Lower leg skin (tissue), 4 donors: ENCODE data around the gene IL24. TPM values are rescaled to one million over a fixed set of nuclear protein-coding genes. Genes with fewer than 3 reads are reported as not detected.

ENCODE experiments used
- DNase-seq, 2 donors: peaks; one replicate each; pipeline ENCODE4 v3.0.0-alpha.2; 2019; ENCODE audit warnings: low spot score in 2 of 2
- H3K4me3 ChIP-seq: fragments of 200-600 bp; sonication (generic); 2 replicates; pipeline ENCODE4 v1.5.1; 2017; ENCODE audit warnings: mild to moderate bottlenecking, low read depth; ENCODE audit not compliant: poor library complexity, severe bottlenecking
- POLR2A ChIP-seq, 2 donors: fragments of 450-650 bp; IDR thresholded peaks; one replicate each; pipeline ENCODE4 v1.6.1; 2016 to 2017; ENCODE audit warnings: antibody characterized with exemption in 2 of 2, mild to moderate bottlenecking in 1 of 2, moderate library complexity in 1 of 2
- WGBS, 2 donors: methylation state at CpG; one replicate each; pipeline ENCODE4 v1.1.5; 2018; 5-methylcytosine and 5-hydroxymethylcytosine counted together
- intact Hi-C: fragments of 100-400 bp; cut with DNase I; formaldehyde crosslinking; loops from one replicate; pipeline ENCODE4 v1.15.0; 2023; ENCODE audit warnings: low total_unique reads
- total RNA-seq, 4 donors: library from RNA; depleted of rRNA; stranded (reverse); fragments of >200 nt; gene quantifications; one replicate each; pipeline ENCODE4 v1.1.0, GENCODE V29; 2016
- TF ChIP-seq, protein P1 (sequence below), 3 donors: fragments of 450-650 bp; IDR thresholded peaks; one replicate each; pipeline ENCODE4 v1.5.1; 2016; ENCODE audit warnings: antibody characterized with exemption in 3 of 3, mild to moderate bottlenecking in 3 of 3, moderate library complexity in 2 of 3

IL24 gene
- total RNA-seq, 4 donors from 2014 or later = not detected

DNA sequence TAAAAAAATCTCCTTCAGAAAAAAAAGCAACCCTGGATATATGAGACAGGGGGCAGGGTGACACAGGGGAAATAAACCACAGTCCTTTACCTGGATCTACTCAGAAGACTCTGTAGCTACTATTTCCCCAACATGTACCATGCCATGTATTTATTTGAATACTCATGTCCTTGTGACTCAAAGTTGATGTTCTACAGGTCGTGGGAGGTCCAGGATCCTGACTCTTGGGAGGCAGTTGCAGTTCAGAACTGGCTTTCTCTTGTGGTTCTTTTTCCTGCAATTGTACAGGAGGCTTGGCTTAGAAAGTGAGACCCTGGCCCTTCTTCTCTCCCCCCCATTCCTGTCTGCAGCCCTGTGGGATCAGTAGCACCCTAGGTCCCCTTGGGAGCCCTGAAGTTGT lies 5.8 kb upstream of the IL24 start:
- 67 to 91% methylated on average over 1 of the region's 1 CpG for WGBS, 2 donors

DNA sequence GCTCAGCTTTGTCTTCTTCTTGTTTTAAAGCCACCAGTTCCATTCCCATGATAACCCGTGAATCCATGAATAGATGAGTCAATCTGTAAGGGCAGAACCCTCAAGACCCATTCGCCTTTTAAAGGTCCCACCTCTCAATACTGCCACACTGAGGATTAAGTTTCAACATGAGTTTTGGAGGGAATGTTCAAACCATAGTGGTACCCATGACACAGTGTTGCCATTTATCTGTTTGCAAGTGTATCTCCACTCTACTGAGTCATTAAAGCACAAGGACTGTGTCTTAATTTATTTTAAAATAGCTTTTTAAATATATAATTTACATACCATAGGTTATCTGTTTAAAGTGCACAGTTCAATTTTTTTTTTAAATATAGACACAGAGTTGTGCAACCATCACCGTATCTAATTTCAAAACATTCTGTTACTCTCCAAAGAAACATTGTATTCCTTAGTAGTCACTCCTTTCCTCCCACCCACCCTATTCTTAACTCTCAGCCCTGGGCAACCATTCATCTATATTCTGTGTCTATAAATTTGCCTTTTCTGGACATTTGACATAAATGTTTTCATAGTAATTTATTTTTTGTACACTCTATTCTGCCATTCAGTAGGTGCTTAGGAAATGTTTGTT lies 4.8 kb upstream of the IL24 start:
- TF ChIP-seq, protein P1, sequence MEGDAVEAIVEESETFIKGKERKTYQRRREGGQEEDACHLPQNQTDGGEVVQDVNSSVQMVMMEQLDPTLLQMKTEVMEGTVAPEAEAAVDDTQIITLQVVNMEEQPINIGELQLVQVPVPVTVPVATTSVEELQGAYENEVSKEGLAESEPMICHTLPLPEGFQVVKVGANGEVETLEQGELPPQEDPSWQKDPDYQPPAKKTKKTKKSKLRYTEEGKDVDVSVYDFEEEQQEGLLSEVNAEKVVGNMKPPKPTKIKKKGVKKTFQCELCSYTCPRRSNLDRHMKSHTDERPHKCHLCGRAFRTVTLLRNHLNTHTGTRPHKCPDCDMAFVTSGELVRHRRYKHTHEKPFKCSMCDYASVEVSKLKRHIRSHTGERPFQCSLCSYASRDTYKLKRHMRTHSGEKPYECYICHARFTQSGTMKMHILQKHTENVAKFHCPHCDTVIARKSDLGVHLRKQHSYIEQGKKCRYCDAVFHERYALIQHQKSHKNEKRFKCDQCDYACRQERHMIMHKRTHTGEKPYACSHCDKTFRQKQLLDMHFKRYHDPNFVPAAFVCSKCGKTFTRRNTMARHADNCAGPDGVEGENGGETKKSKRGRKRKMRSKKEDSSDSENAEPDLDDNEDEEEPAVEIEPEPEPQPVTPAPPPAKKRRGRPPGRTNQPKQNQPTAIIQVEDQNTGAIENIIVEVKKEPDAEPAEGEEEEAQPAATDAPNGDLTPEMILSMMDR (IDR thresholded peaks at IDR 0.05) = no peak
- TF ChIP-seq POLR2A (IDR thresholded peaks at IDR 0.05) = no peak
- WGBS, 2 donors = 76 to 78% methylated on average over 3 of the region's 3 CpGs
- intact Hi-C loops = no loop called here
- no peak overlapping the region for H3K4me3 ChIP-seq
- DNase-seq = no peak

More for the DNA sequence above, 5.8 kb upstream of the IL24 start:
- no peak for DNase-seq
- intact Hi-C loops = no loop called here
- no peak for TF ChIP-seq POLR2A (IDR thresholded peaks at IDR 0.05)
- TF ChIP-seq, protein P1 (IDR thresholded peaks at IDR 0.05) = no peak
- H3K4me3 ChIP-seq = no peak overlapping the region

DNA sequence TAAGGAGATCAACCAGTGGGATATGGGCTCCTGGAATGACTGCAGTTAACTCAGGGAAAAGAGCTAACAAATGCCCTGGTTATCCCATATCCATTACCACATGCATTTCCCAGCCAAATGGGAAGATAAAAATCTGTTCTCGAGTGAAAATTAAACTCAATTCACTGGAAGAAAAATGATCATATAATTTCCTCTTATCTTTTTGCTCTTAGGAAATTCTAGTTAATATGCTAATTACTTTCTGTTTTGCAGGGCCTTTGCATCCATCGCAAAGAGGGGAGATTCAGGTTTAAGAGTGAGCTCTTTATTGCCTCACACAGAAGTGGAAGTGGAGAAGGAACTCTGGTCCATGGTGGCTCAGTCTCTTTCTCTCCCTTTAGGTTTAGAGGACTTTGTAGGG lies 3.9 kb upstream of the IL24 start:
- no peak for DNase-seq
- WGBS, 2 donors = 52 to 59% methylated on average over 2 of the region's 2 CpGs
- intact Hi-C loops = no loop called here
- H3K4me3 ChIP-seq = no peak overlapping the region
- no peak for TF ChIP-seq POLR2A (IDR thresholded peaks at IDR 0.05)
- TF ChIP-seq, protein P1 (IDR thresholded peaks at IDR 0.05) = no peak

DNA sequence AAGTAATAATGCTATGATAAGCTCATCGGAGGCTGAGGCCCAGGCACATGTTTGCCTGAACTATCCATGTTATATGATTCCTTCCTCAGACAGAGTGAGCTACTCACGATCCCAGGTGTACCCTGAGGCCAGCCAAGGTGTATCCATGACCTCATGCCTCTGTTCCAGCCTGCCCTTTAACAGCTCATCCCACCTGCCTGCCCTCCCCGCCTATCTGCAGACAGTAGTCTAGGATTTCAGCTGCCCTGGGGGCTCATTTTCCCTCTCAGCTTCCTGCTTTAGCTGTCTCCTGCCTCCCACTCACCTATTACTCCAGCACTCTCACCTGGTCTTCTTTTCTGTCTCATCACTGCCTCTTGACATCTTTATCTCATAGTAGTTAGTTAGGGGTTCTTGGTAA lies 1.9 kb upstream of the IL24 start:
- no peak for TF ChIP-seq POLR2A (IDR thresholded peaks at IDR 0.05)
- TF ChIP-seq, protein P1 (IDR thresholded peaks at IDR 0.05) = no peak
- WGBS, 2 donors = 53 to 61% methylated on average over 3 of the region's 3 CpGs
- no peak overlapping the region for H3K4me3 ChIP-seq
- intact Hi-C loops = no loop called here
- DNase-seq = no peak

DNA sequence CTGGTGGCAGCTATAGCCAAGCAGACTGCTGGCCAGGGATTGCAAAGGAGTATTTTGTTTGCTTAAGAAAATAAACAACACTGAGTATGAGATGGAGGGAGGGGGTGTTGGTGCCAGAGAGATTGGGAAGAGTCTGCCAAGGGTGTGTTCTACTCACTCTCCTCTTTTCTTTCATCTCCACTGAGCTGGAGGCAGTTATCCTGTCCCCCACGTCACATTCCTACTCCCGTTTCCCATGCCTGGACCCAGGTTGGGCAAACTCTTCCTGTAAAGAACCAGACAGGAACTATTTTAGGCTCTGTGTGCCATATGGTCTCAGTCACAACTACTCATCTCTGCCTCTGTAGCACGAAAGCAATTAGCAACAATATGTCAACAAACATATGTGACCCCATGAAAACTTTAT lies 1.4 kb upstream of the IL24 start:
- no peak for TF ChIP-seq POLR2A (IDR thresholded peaks at IDR 0.05)
- TF ChIP-seq, protein P1 (IDR thresholded peaks at IDR 0.05) = no peak
- intact Hi-C loops = no loop called here
- WGBS, 2 donors = 24 to 28% methylated on average over 3 of the region's 3 CpGs
- no peak for DNase-seq
- no peak overlapping the region for H3K4me3 ChIP-seq

DNA sequence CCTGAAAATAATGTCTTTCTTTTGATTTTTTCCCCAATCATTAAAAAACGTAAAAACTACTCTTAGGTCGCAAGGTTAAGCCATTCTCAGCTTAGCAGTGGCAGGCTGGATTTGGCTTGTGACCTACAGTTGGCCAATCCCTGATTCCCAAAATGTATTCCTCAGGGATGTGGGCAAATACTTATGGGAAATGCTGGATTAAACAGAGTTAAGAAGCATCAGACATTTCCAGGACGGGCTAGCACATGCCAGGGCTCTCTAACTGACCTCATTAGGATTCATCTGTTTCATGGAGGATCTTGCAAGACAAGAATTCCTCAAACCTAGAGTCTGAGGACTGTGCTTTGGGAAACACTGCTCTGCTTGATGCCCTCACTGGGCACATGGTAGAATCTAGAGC lies 982 bp upstream of the IL24 start:
- TF ChIP-seq, protein P1 (IDR thresholded peaks at IDR 0.05) = no peak
- no peak for TF ChIP-seq POLR2A (IDR thresholded peaks at IDR 0.05)
- no peak overlapping the region for H3K4me3 ChIP-seq
- WGBS, 2 donors = 41 to 55% methylated on average over 3 of the region's 3 CpGs
- intact Hi-C loops = no loop called here
- no peak for DNase-seq
